HEK293 (cell line): ENCODE data around the gene OR2AT4.

ENCODE experiments used
- CTCF ChIA-PET: fragments of 350-600 bp; formaldehyde crosslinking; extraction: SDS; loops from one replicate; lab custom pipeline; 2021; ENCODE audit warnings: antibody characterized with exemption; lab: Yijun Ruan, JAX
- POLR2A ChIA-PET: fragments of 300-600 bp; formaldehyde crosslinking; extraction: SDS; loops from one replicate; lab custom pipeline; 2020; ENCODE audit warnings: antibody characterized with exemption, inconsistent platforms; lab: Yijun Ruan, JAX
- H3K27ac ChIP-seq: fragments of 200-500 bp; sonication (Bioruptor generic); 2 replicates; pipeline ENCODE4 v1.5.1; 2014; ENCODE audit warnings: low read depth, low read length, control low read depth, inconsistent platforms; ENCODE audit errors: extremely low read depth
- H3K36me3 ChIP-seq, 2 experiments: fragments of 200-500 bp in 1 of 2; sonication (Bioruptor generic) in 1 of 2; 1 replicate in 1 of 2; 2 replicates in 1 of 2; pipeline ENCODE4 v1.5.1; 2014 to 2017; ENCODE audit warnings: inconsistent platforms in 2 of 2, low read length in 2 of 2; ENCODE audit not compliant: control insufficient read depth in 2 of 2, insufficient read depth in 1 of 2
- H3K4me1 ChIP-seq: fragments of 200-500 bp; sonication (Bioruptor generic); 2 replicates; pipeline ENCODE4 v1.5.1; 2014; ENCODE audit warnings: mild to moderate bottlenecking, low read length, inconsistent platforms; ENCODE audit not compliant: control insufficient read depth, insufficient read depth
- H3K4me3 ChIP-seq: 2 replicates; pipeline ENCODE4 v1.5.1; 2011; ENCODE audit warnings: low read depth, mild to moderate bottlenecking, control low read depth, low read length, moderate library complexity
- H3K9me3 ChIP-seq: fragments of 200-500 bp; sonication (Bioruptor generic); 2 replicates; pipeline ENCODE4 v1.5.1; 2014; ENCODE audit warnings: low read depth, low read length, inconsistent platforms; ENCODE audit not compliant: control insufficient read depth, insufficient read depth
- BCL11A ChIP-seq: fragments of 450-650 bp; formaldehyde crosslinking; IDR thresholded peaks from 2 replicates; pipeline ENCODE4 v1.5.1; 2016; ENCODE audit warnings: low read depth, missing biosample characterization, missing genetic modification characterization
- PRDM1 ChIP-seq: fragments of 450-650 bp; formaldehyde crosslinking; IDR thresholded peaks from 2 replicates; pipeline ENCODE4; 2016; ENCODE audit warnings: missing biosample characterization, missing genetic modification characterization
- ZNF114 ChIP-seq: fragments of 450-650 bp; formaldehyde crosslinking; IDR thresholded peaks from 2 replicates; pipeline ENCODE4 v1.5.0; 2017; ENCODE audit warnings: missing biosample characterization, missing genetic modification characterization
- ZNF157 ChIP-seq: fragments of 450-650 bp; formaldehyde crosslinking; IDR thresholded peaks from 2 replicates; pipeline ENCODE4 v1.5.1; 2016; ENCODE audit warnings: missing biosample characterization, missing genetic modification characterization
- ZNF510 ChIP-seq: fragments of 450-650 bp; formaldehyde crosslinking; IDR thresholded peaks from 2 replicates; pipeline ENCODE4 v1.5.1; 2018; ENCODE audit warnings: mild to moderate bottlenecking, missing genetic modification characterization, missing biosample characterization; ENCODE audit not compliant: insufficient replicate concordance
- ZNF843 ChIP-seq: fragments of 450-650 bp; formaldehyde crosslinking; IDR thresholded peaks from 2 replicates; pipeline ENCODE4 v1.5.1; 2016; ENCODE audit warnings: missing biosample characterization, missing genetic modification characterization
- TF ChIP-seq, protein P1 (sequence below): fragments of 450-650 bp; formaldehyde crosslinking; IDR thresholded peaks from 2 replicates; pipeline ENCODE4 v1.5.1; 2017; ENCODE audit warnings: missing biosample characterization, missing genetic modification characterization
- TF ChIP-seq, protein P2 (sequence below): fragments of 450-650 bp; formaldehyde crosslinking; IDR thresholded peaks from 2 replicates; pipeline ENCODE4 v1.5.1; 2016; ENCODE audit warnings: missing biosample characterization, missing genetic modification characterization, low read depth
- TF ChIP-seq, protein P3 (sequence below): fragments of 450-650 bp; formaldehyde crosslinking; IDR thresholded peaks from 2 replicates; pipeline ENCODE4 v1.5.1; 2016; ENCODE audit warnings: missing biosample characterization, missing genetic modification characterization
- TF ChIP-seq, protein P4 (sequence below): fragments of 450-650 bp; formaldehyde crosslinking; IDR thresholded peaks from 2 replicates; pipeline ENCODE4 v1.5.1; 2016; ENCODE audit warnings: missing biosample characterization, missing genetic modification characterization
- TF ChIP-seq, protein P5 (sequence below): fragments of 450-650 bp; formaldehyde crosslinking; IDR thresholded peaks from 2 replicates; pipeline ENCODE4 v1.5.1; 2016; ENCODE audit warnings: missing biosample characterization, missing genetic modification characterization
- TF ChIP-seq, protein P6 (sequence below): fragments of 450-650 bp; formaldehyde crosslinking; IDR thresholded peaks from 2 replicates; pipeline ENCODE4 v1.5.1; 2016; ENCODE audit warnings: missing biosample characterization, missing genetic modification characterization
- TF ChIP-seq, protein P7 (sequence below): fragments of 450-650 bp; IDR thresholded peaks from 2 replicates; pipeline ENCODE4 v1.5.1; 2018; ENCODE audit warnings: missing biosample characterization, missing genetic modification characterization

OR2AT4 gene

DNA sequence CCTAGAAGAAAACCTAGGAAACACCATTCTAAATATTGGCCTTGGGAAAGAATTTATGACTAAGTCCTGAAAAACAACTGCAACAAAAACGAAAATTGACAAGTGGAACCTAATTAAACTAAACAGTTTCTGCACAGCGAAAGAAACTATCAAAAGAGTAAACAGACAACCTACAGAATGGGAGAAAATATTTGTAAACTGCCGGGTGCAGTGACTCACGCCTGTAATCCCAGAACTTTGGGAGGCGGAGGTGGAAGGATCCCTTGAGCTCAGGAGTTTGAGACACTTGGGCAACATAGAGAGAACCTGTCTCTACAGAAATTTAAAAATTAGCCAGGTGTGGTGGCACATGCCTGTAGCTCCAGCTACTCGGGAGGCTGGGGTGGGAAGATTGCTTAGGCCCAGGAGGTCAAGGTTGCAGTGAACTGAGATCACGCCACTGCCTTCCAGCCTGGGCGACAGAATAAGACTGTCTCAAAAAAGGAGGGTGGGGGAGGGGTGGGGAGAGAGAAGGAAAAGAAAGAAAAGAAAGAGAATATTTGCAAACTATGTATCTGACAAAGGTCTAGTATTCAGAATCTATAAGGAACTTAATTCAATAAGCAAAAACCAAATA is 14.0 kb downstream of the OR2AT4 start:
- TF ChIP-seq, protein P1, sequence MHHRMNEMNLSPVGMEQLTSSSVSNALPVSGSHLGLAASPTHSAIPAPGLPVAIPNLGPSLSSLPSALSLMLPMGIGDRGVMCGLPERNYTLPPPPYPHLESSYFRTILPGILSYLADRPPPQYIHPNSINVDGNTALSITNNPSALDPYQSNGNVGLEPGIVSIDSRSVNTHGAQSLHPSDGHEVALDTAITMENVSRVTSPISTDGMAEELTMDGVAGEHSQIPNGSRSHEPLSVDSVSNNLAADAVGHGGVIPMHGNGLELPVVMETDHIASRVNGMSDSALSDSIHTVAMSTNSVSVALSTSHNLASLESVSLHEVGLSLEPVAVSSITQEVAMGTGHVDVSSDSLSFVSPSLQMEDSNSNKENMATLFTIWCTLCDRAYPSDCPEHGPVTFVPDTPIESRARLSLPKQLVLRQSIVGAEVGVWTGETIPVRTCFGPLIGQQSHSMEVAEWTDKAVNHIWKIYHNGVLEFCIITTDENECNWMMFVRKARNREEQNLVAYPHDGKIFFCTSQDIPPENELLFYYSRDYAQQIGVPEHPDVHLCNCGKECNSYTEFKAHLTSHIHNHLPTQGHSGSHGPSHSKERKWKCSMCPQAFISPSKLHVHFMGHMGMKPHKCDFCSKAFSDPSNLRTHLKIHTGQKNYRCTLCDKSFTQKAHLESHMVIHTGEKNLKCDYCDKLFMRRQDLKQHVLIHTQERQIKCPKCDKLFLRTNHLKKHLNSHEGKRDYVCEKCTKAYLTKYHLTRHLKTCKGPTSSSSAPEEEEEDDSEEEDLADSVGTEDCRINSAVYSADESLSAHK (tag by site-specific recombination) = no peak
- TF ChIP-seq ZNF114 (tag by site-specific recombination) (no peak), PRDM1 (tag by site-specific recombination) (no peak), ZNF510 (tag by site-specific recombination) (no peak), ZNF157 (no peak), BCL11A (tag by site-specific recombination) (no peak), ZNF843 (tag by site-specific recombination) (no peak)
- TF ChIP-seq, protein P2, sequence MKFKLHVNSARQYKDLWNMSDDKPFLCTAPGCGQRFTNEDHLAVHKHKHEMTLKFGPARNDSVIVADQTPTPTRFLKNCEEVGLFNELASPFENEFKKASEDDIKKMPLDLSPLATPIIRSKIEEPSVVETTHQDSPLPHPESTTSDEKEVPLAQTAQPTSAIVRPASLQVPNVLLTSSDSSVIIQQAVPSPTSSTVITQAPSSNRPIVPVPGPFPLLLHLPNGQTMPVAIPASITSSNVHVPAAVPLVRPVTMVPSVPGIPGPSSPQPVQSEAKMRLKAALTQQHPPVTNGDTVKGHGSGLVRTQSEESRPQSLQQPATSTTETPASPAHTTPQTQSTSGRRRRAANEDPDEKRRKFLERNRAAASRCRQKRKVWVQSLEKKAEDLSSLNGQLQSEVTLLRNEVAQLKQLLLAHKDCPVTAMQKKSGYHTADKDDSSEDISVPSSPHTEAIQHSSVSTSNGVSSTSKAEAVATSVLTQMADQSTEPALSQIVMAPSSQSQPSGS (tag by site-specific recombination) = no peak
- TF ChIP-seq, protein P3, sequence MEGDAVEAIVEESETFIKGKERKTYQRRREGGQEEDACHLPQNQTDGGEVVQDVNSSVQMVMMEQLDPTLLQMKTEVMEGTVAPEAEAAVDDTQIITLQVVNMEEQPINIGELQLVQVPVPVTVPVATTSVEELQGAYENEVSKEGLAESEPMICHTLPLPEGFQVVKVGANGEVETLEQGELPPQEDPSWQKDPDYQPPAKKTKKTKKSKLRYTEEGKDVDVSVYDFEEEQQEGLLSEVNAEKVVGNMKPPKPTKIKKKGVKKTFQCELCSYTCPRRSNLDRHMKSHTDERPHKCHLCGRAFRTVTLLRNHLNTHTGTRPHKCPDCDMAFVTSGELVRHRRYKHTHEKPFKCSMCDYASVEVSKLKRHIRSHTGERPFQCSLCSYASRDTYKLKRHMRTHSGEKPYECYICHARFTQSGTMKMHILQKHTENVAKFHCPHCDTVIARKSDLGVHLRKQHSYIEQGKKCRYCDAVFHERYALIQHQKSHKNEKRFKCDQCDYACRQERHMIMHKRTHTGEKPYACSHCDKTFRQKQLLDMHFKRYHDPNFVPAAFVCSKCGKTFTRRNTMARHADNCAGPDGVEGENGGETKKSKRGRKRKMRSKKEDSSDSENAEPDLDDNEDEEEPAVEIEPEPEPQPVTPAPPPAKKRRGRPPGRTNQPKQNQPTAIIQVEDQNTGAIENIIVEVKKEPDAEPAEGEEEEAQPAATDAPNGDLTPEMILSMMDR (tag by site-specific recombination) = no peak
- TF ChIP-seq, protein P4, sequence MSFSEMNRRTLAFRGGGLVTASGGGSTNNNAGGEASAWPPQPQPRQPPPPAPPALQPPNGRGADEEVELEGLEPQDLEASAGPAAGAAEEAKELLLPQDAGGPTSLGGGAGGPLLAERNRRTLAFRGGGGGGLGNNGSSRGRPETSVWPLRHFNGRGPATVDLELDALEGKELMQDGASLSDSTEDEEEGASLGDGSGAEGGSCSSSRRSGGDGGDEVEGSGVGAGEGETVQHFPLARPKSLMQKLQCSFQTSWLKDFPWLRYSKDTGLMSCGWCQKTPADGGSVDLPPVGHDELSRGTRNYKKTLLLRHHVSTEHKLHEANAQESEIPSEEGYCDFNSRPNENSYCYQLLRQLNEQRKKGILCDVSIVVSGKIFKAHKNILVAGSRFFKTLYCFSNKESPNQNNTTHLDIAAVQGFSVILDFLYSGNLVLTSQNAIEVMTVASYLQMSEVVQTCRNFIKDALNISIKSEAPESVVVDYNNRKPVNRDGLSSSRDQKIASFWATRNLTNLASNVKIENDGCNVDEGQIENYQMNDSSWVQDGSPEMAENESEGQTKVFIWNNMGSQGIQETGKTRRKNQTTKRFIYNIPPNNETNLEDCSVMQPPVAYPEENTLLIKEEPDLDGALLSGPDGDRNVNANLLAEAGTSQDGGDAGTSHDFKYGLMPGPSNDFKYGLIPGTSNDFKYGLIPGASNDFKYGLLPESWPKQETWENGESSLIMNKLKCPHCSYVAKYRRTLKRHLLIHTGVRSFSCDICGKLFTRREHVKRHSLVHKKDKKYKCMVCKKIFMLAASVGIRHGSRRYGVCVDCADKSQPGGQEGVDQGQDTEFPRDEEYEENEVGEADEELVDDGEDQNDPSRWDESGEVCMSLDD (tag by site-specific recombination) = no peak
- TF ChIP-seq, protein P5, sequence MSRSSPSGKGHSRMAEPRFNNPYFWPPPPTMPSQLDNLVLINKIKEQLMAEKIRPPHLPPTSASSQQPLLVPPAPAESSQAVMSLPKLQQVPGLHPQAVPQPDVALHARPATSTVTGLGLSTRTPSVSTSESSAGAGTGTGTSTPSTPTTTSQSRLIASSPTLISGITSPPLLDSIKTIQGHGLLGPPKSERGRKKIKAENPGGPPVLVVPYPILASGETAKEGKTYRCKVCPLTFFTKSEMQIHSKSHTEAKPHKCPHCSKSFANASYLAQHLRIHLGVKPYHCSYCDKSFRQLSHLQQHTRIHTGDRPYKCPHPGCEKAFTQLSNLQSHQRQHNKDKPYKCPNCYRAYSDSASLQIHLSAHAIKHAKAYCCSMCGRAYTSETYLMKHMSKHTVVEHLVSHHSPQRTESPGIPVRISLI (tag by site-specific recombination) = no peak
- TF ChIP-seq, all 188 proteins: peak for 0
- Histone ChIP-seq H3K9me3 (no peaks in the 10 kb centered on the region), H3K4me3 (no peak overlapping the region), H3K27ac (no peak overlapping the region), H3K36me3 (no peaks in the 10 kb centered on the region), H3K4me1 (no peaks in the 10 kb centered on the region)
- POLR2A ChIA-PET = no interaction called here
- CTCF ChIA-PET = interaction anchor here (0.6 kb wide), 1 partner anchor 118 kb away, joined by 3 read pairs; no protein-coding TSS in a partner anchor

DNA sequence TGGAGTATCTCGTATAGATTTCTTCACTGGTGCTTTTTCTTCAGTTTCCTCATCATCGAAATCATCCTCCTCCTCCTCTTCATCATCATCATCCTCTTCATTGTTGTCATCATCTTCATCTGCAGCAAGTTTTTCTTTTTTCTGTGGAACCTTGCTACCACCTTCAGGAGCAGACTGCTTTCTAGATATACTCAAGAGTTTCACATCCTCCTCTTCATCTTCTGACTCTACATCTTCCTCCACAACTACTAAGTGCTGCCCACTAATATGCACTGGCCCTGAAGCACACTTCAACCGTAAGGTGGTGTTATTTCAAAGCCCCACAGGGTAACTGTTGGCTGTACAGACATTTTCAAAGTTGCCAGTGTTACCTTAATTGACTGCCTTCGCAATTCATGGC is 17.1 kb downstream of the OR2AT4 start:
- ChIA-PET CTCF (interaction anchor here (1.3 kb wide), 1 partner anchor 48 kb away, joined by 3 read pairs; no protein-coding TSS in a partner anchor), POLR2A (no interaction called here)
- no peaks in the 10 kb centered on the region for H3K9me3 ChIP-seq
- H3K36me3 ChIP-seq = no peaks in the 10 kb centered on the region
- TF ChIP-seq, protein P6, sequence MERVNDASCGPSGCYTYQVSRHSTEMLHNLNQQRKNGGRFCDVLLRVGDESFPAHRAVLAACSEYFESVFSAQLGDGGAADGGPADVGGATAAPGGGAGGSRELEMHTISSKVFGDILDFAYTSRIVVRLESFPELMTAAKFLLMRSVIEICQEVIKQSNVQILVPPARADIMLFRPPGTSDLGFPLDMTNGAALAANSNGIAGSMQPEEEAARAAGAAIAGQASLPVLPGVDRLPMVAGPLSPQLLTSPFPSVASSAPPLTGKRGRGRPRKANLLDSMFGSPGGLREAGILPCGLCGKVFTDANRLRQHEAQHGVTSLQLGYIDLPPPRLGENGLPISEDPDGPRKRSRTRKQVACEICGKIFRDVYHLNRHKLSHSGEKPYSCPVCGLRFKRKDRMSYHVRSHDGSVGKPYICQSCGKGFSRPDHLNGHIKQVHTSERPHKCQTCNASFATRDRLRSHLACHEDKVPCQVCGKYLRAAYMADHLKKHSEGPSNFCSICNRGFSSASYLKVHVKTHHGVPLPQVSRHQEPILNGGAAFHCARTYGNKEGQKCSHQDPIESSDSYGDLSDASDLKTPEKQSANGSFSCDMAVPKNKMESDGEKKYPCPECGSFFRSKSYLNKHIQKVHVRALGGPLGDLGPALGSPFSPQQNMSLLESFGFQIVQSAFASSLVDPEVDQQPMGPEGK (tag by site-specific recombination) = no peak
- TF ChIP-seq, protein P7, sequence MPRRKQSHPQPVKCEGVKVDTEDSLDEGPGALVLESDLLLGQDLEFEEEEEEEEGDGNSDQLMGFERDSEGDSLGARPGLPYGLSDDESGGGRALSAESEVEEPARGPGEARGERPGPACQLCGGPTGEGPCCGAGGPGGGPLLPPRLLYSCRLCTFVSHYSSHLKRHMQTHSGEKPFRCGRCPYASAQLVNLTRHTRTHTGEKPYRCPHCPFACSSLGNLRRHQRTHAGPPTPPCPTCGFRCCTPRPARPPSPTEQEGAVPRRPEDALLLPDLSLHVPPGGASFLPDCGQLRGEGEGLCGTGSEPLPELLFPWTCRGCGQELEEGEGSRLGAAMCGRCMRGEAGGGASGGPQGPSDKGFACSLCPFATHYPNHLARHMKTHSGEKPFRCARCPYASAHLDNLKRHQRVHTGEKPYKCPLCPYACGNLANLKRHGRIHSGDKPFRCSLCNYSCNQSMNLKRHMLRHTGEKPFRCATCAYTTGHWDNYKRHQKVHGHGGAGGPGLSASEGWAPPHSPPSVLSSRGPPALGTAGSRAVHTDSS (tag by site-specific recombination) = peak; percentile 86
- TF ChIP-seq, all 188 proteins: peak for 1
- Histone ChIP-seq H3K27ac (no peak overlapping the region), H3K4me3 (no peak overlapping the region), H3K4me1 (no peaks in the 10 kb centered on the region)
